ENCODE results near the gene APBA2. TPM values are rescaled to one million over a fixed set of nuclear protein-coding genes. Genes with fewer than 3 reads are reported as not detected.

APBA2 gene
- total and polyA plus RNA-seq, 10 of the 15 experiments (the other 5 are each of a cell fraction or from before 2014, with no cell fraction given): 0.06 to 0.26 (median 0.07) TPM; not detected in 7

GRCh38 chr15:29102911-29103823, 217.4 kb downstream of the APBA2 start (continued):
- TF ChIP-seq, protein P1, sequence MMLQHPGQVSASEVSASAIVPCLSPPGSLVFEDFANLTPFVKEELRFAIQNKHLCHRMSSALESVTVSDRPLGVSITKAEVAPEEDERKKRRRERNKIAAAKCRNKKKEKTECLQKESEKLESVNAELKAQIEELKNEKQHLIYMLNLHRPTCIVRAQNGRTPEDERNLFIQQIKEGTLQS (IDR thresholded peaks at IDR 0.05; ENCODE audit: borderline replicate concordance, extremely low read depth, low read depth, low read length): no peak

DNA sequence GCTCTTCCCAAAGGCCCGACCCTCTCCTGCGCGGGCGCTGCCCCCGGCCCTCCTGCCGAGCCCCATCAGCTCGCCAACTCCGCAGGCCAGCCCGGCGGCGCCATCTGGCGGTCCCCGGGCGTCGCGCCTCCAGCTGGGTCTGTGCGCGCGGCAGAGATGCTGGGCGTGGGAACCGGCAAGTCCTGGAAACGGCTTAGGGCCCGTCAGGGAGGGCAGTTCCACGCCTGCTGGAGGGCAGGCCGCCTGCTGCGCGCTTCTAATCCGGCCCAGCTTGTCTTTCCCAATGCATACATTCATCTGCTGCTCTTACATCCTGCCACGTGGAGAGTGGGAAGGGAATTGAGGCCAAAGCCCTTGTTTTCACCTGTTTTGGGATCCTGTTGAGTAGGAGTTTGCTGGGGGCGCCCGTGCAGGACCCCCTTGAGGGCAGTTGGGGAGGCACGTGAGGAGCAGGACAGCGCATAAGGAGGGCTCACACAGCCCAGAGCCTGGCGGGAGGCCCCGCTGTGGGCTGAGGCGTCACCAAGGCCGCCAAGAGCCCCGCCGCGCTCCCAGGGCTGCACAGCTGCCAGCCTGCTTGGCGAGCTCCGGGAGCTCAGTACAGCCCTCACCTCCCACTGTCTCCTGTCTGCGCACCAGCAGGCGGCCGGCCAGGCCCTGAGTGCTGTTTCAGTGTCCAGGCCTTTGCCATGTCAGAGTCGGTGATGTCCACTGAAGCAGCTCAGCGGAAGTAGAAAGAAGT, 218.2 kb downstream of the APBA2 start:
- ATAC-seq (peak; percentile 94), FAIRE-seq (no peak), DNase-seq (ENCODE audit: low read depth, low spot score) (no peak)
- 27% methylated on average over 43 of the region's 47 CpGs for WGBS (ENCODE audit: insufficient coverage, insufficient replicate concordance, low lambda C conversion rate, missing lambda C conversion rate)
- no peaks in the 10 kb centered on the region for H3K9me3 ChIP-seq (replicated peaks; ENCODE audit: control insufficient read depth, insufficient read depth, low read length)
- no peaks in the 10 kb centered on the region for H3K4me1 ChIP-seq (ENCODE audit: control insufficient read depth, insufficient read depth, low read length)
- in situ Hi-C loops (cut with MboI): loop anchor here (25.0 kb wide), 1 partner anchor 958 kb away; no protein-coding TSS in a partner anchor
- CTCF ChIA-PET: interaction anchor here (1.5 to 2.4 kb wide), 2 partner anchors 11 to 14 kb away, joined by 3 to 7 read pairs; no protein-coding TSS in a partner anchor
- POLR2A ChIA-PET: no interaction called here
- no peaks in the 10 kb centered on the region for H3K36me3 ChIP-seq (ENCODE audit: control insufficient read depth in 2 of 2, insufficient read depth in 2 of 2, low read length in 1 of 2)
- H2AFZ ChIP-seq (ENCODE audit: control insufficient read depth, low read depth, low read length): no peak overlapping the region
- no peaks in the 10 kb centered on the region for H3K79me2 ChIP-seq (ENCODE audit: control insufficient read depth, insufficient read depth, low read length)
- RAD21 ChIA-PET (ENCODE audit: unreplicated experiment): no interaction called here
- SMC1A ChIA-PET (ENCODE audit: uncharacterized antibody, unreplicated experiment): interaction anchor here (0.6 kb wide), 1 partner anchor 541 kb away, joined by 3 read pairs; no protein-coding TSS in a partner anchor
- no peak overlapping the region for H3K4me3 ChIP-seq
- no peaks in the 10 kb centered on the region for H3K27me3 ChIP-seq (replicated peaks in 1 of 2; ENCODE audit: control insufficient read depth in 2 of 2, insufficient read depth in 2 of 2, low read length in 1 of 2)
- no peak overlapping the region for H3K9ac ChIP-seq (ENCODE audit: control insufficient read depth, insufficient read depth, low read length)
- no peak overlapping the region for H3K27ac ChIP-seq (ENCODE audit: control insufficient read depth, insufficient read depth)
- H4K20me1 ChIP-seq (ENCODE audit: control insufficient read depth, insufficient read depth): no peaks in the 10 kb centered on the region
- BruUV-seq (replicated peaks): no TSS peak
- H3K4me2 ChIP-seq (ENCODE audit: control insufficient read depth, insufficient read depth): peak overlapping the region; percentile 13; the same call in 1 of the 2 replicates
- intact Hi-C loops (cut with micrococcal nuclease; ENCODE audit: unreplicated experiment): loop anchor here (2.0 kb wide), 1 partner anchor 637 kb away; no protein-coding TSS in a partner anchor
- TF ChIP-seq SPI1 (IDR thresholded peaks at IDR 0.05; ENCODE audit: borderline replicate concordance, insufficient read depth, low read depth, low read length) (no peak), TAF1 (IDR thresholded peaks at IDR 0.05; ENCODE audit: borderline replicate concordance, low read depth, low read length) (no peak), RELB (IDR thresholded peaks at IDR 0.05; ENCODE audit: low read depth) (no peak), CBFB (IDR thresholded peaks at IDR 0.05; ENCODE audit: low read depth) (no peak), ZBTB33 (IDR thresholded peaks at IDR 0.05) (no peak), YY1 (IDR thresholded peaks at IDR 0.05; ENCODE audit: low read depth, low read length) (no peak), RAD21 (IDR thresholded peaks at IDR 0.05; ENCODE audit: insufficient read depth, low read depth, low read length) (peak; percentile 59), SMC3 (IDR thresholded peaks at IDR 0.05; ENCODE audit: borderline replicate concordance, low read length) (peak; percentile 34; the same call in 1 of the 2 replicates), NFXL1 (IDR thresholded peaks at IDR 0.05; ENCODE audit: borderline replicate concordance) (no peak), PRDM15 (CRISPR knock-in tag; IDR thresholded peaks at IDR 0.05) (no peak)
